ENCODE measurements around the gene DMKN. TPM values are rescaled to one million over a fixed set of nuclear protein-coding genes. Genes with fewer than 3 reads are reported as not detected.

Gene DMKN
- total and polyA plus RNA-seq, 2 of the 4 experiments (the other 2 are of a cell fraction), result 0.36 to 2.4 TPM

DNA sequence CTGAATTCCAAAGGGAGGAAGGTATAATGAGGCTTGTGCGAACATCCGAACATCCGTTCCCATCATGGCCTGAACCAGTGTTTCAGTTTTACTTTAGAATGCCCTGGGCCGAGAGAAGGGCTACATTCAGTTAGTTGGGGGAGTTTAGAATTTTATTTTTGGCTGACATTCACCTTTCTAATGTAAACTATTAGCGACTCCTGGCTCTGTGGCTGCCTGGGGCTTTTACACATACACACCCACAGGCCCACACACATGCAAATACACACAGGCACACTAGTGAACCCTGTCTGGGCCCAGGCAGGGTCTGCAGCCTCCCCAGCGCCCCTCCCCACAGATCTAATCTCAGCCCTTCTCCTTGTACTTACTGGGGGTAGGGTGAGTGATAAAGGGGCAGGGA is 25.9 kb upstream of the DMKN start:
- H3K9me1 ChIP-seq (ENCODE audit: insufficient read depth, low read length), result peaks cover 2% of the 10 kb centered on the region; the same call in 1 of the 2 replicates
- no peak overlapping the region for H3K4ac ChIP-seq (ENCODE audit: low read depth, low read length)
- no peak overlapping the region for H2AK9ac ChIP-seq (replicated peaks; ENCODE audit: low read depth, low read length, poor library complexity)
- H4K5ac ChIP-seq (ENCODE audit: low read depth, low read length), result no peak overlapping the region
- H3K79me1 ChIP-seq (ENCODE audit: low read depth in 1 of 2, low read length in 2 of 2), result peaks cover 6 to 16% of the 10 kb centered on the region in 2 experiments
- H2AK5ac ChIP-seq (ENCODE audit: low read depth, low read length), result no peak overlapping the region
- no peak overlapping the region for H3K9ac ChIP-seq (ENCODE audit: low read depth, low read length)
- no CpG with 5 or more reads among the region's 6 CpGs for WGBS, 2 experiments (ENCODE audit: extremely low coverage in 2 of 2, insufficient read length in 1 of 2)
- H3K56ac ChIP-seq (ENCODE audit: extremely low read depth, insufficient read depth, low read length), result no peak overlapping the region
- no peak overlapping the region for H4K91ac ChIP-seq (ENCODE audit: insufficient read depth, low read depth, low read length)
- no peak for TF ChIP-seq BHLHE40 (IDR thresholded peaks at IDR 0.05; ENCODE audit: low read depth, low read length)
- TF ChIP-seq, protein P1, sequence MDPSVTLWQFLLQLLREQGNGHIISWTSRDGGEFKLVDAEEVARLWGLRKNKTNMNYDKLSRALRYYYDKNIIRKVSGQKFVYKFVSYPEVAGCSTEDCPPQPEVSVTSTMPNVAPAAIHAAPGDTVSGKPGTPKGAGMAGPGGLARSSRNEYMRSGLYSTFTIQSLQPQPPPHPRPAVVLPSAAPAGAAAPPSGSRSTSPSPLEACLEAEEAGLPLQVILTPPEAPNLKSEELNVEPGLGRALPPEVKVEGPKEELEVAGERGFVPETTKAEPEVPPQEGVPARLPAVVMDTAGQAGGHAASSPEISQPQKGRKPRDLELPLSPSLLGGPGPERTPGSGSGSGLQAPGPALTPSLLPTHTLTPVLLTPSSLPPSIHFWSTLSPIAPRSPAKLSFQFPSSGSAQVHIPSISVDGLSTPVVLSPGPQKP (IDR thresholded peaks at IDR 0.05; ENCODE audit: borderline replicate concordance, low read depth, low read length), result no peak
- TF ChIP-seq RAD21 (IDR thresholded peaks at IDR 0.05; ENCODE audit: low read length), result no peak
- TF ChIP-seq CHD1 (IDR thresholded peaks at IDR 0.05; ENCODE audit: low read depth, low read length), result no peak
- no peak for TF ChIP-seq NFE2L2 (IDR thresholded peaks at IDR 0.05; ENCODE audit: low read depth, low read length)
- ATAC-seq (ENCODE audit: low read depth) (no peak), DNase-seq (no peak)
- no peak overlapping the region for H3K18ac ChIP-seq (ENCODE audit: low read depth, low read length)
- H2BK20ac ChIP-seq (ENCODE audit: low read depth, low read length), result no peak overlapping the region
- H2AFZ ChIP-seq (replicated peaks; ENCODE audit: low read length, poor library complexity), result no peak overlapping the region
- H2BK5ac ChIP-seq (ENCODE audit: low read depth, low read length, poor library complexity, severe bottlenecking), result no peak overlapping the region
- BruUV-seq (replicated peaks), result no TSS peak
- no peaks in the 10 kb centered on the region for H3K27me3 ChIP-seq (ENCODE audit: control insufficient read depth, insufficient read depth, low read length)
- peaks cover 2% of the 10 kb centered on the region; the same call in 1 of the 2 replicates for H3K36me3 ChIP-seq (ENCODE audit: control insufficient read depth, insufficient read depth, low read length)
- H4K20me1 ChIP-seq (ENCODE audit: insufficient read depth, low read length), result no peaks in the 10 kb centered on the region
- intact Hi-C loops (cut with micrococcal nuclease), result no loop called here
- H3K23ac ChIP-seq (ENCODE audit: low read depth, low read length), result no peak overlapping the region
- ChIA-PET CTCF (no interaction called here), POLR2A (ENCODE audit: unreplicated experiment) (no interaction called here)
- H2BK15ac ChIP-seq (ENCODE audit: low read depth, low read length), result no peak overlapping the region
- in situ Hi-C loops (cut with MboI; ENCODE audit: low sequenced_read_pairs), result no loop called here
- dilution Hi-C loops (cut with HindIII; ENCODE audit: low sequenced_read_pairs, unreplicated experiment), result no loop called here
- H3K4me1 ChIP-seq (ENCODE audit: control insufficient read depth, insufficient read depth, low read length), result peaks cover under 1% of the 10 kb centered on the region; the same call in 1 of the 2 replicates
- H4K8ac ChIP-seq (ENCODE audit: low read depth in 2 of 2, low read length in 2 of 2), result no peak overlapping the region
- H3K14ac ChIP-seq (replicated peaks; ENCODE audit: low read depth, low read length), result no peak overlapping the region
- no peak overlapping the region for H3K4me2 ChIP-seq (ENCODE audit: low read depth, low read length)
- no peaks in the 10 kb centered on the region for H3K9me3 ChIP-seq (ENCODE audit: control insufficient read depth, insufficient read depth, low read length)
- no peak overlapping the region for H3K27ac ChIP-seq (ENCODE audit: insufficient read depth, low read length)
- H3K4me3 ChIP-seq (ENCODE audit: insufficient read depth, low read depth, low read length), result no peak overlapping the region
- no peak overlapping the region for H2BK120ac ChIP-seq (ENCODE audit: low read depth, low read length)

All from IMR-90 (cell line).